OCI-LY3 (cell line): ENCODE data around the gene TSNAX.

Experiments used
- CTCF ChIP-seq: fragments of 200-600, 300-600 bp; sonication (generic); IDR thresholded peaks from 2 replicates; pipeline ENCODE4 v1.5.1; 2014; ENCODE audit warnings: antibody characterized with exemption, low read length, low read depth
- EZH2phosphoT487 ChIP-seq: fragments of 200-600 bp; shearing (Covaris generic); IDR thresholded peaks from 2 replicates; pipeline ENCODE4 v1.6.1; 2018; ENCODE audit warnings: antibody characterized with exemption, mixed run types, low read depth

DNA sequence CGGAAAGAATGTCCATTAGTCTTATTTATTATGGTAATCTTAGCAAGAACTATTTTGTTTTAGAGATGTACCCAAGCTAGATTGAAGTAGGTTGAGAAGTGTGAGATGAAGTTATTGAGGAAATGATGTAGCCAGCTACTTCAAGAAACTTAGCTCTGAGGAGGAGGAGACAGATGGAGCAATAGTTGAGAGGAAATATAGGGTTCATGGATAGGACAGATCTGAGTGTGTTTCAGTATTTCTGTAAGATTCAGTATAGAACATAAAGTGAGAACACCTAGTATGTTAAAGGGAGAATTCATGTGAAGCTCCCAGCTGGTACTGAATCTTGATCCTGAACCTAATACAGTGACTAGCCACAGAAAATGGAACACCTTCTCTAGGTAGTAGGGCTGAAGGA is 28.9 kb downstream of the TSNAX start:
- TF ChIP-seq CTCF (no peak), EZH2phosphoT487 (no peak)
